Common myeloid progenitor, CD34-positive (primary cell): ENCODE measurements around the gene VPREB3.

Experiments
- CTCF ChIA-PET: fragments of 350-600 bp; sonication (Branson Sonifier 250); formaldehyde crosslinking; loops from one replicate; lab custom pipeline; 2021; ENCODE audit warnings: antibody characterized with exemption; lab: Charles Lee
- POLR2A ChIA-PET: fragments of 350-600 bp; sonication (Branson Sonifier 250); formaldehyde crosslinking; loops from one replicate; lab custom pipeline; 2021; ENCODE audit warnings: antibody characterized with exemption; lab: Charles Lee
- DNase-seq, 3 donors: peaks; one replicate each; pipeline versions ENCODE4 v3.0.0 to v3.0.0-alpha.2; 2013
- H3K27ac ChIP-seq, 2 experiments: 1 replicate in 1 of 2; 2 replicates in 1 of 2; pipeline ENCODE4 v1.7.0; 2013; ENCODE audit warnings: inconsistent platforms in 2 of 2, low read length in 2 of 2, mild to moderate bottlenecking in 2 of 2, low read depth in 1 of 2, moderate library complexity in 1 of 2; ENCODE audit not compliant: severe bottlenecking in 2 of 2, insufficient read depth in 1 of 2, poor library complexity in 1 of 2
- H3K27me3 ChIP-seq, 5 experiments: replicated peaks in 2 of 5; 1 replicate in 3 of 5; 2 replicates in 2 of 5; pipeline versions ENCODE4 v1.6.1 to v1.7.0; 2013; ENCODE audit warnings: low read length in 4 of 5, mild to moderate bottlenecking in 2 of 5, moderate library complexity in 2 of 5, inconsistent platforms in 1 of 5; ENCODE audit not compliant: insufficient read depth in 5 of 5, control insufficient read depth in 4 of 5
- H3K36me3 ChIP-seq, 4 experiments: 1 replicate in 2 of 4; 2 replicates in 2 of 4; pipeline versions ENCODE4 v1.6.1 to v1.7.0; 2013; ENCODE audit warnings: low read length in 3 of 4, control low read depth in 1 of 4, mild to moderate bottlenecking in 1 of 4; ENCODE audit not compliant: control insufficient read depth in 4 of 4, insufficient read depth in 4 of 4
- H3K4me1 ChIP-seq, 4 experiments: 1 replicate in 3 of 4; 2 replicates in 1 of 4; pipeline versions ENCODE4 v1.6.1 to v1.7.1; 2013; ENCODE audit warnings: low read length in 3 of 4, mild to moderate bottlenecking in 3 of 4, control low read depth in 1 of 4, inconsistent platforms in 1 of 4, moderate library complexity in 1 of 4; ENCODE audit not compliant: control insufficient read depth in 4 of 4, insufficient read depth in 4 of 4; ENCODE audit errors: control extremely low read depth in 1 of 4
- H3K4me3 ChIP-seq, 7 experiments: 1 replicate in 4 of 7; 2 replicates in 3 of 7; pipeline versions ENCODE4 v1.5.1 to v1.7.0; 2013; ENCODE audit warnings: mild to moderate bottlenecking in 7 of 7, low read length in 6 of 7, moderate library complexity in 6 of 7, inconsistent platforms in 2 of 7, low read depth in 2 of 7, control low read depth in 1 of 7; ENCODE audit not compliant: insufficient read depth in 4 of 7, control insufficient read depth in 1 of 7; ENCODE audit errors: extremely low read depth in 1 of 7
- H3K9me3 ChIP-seq, 5 experiments: 1 replicate in 4 of 5; 2 replicates in 1 of 5; pipeline versions ENCODE4 v1.6.1 to v1.7.1; 2013; ENCODE audit warnings: low read length in 4 of 5, mild to moderate bottlenecking in 2 of 5, inconsistent platforms in 1 of 5, low read depth in 1 of 5, moderate library complexity in 1 of 5; ENCODE audit not compliant: control insufficient read depth in 4 of 5, insufficient read depth in 2 of 5; ENCODE audit errors: control extremely low read depth in 1 of 5
- WGBS: methylation state at CpG from one replicate; pipeline ENCODE4 v1.1.5; 2013; ENCODE audit not compliant: insufficient coverage; 5-methylcytosine and 5-hydroxymethylcytosine counted together

VPREB3 gene

DNA sequence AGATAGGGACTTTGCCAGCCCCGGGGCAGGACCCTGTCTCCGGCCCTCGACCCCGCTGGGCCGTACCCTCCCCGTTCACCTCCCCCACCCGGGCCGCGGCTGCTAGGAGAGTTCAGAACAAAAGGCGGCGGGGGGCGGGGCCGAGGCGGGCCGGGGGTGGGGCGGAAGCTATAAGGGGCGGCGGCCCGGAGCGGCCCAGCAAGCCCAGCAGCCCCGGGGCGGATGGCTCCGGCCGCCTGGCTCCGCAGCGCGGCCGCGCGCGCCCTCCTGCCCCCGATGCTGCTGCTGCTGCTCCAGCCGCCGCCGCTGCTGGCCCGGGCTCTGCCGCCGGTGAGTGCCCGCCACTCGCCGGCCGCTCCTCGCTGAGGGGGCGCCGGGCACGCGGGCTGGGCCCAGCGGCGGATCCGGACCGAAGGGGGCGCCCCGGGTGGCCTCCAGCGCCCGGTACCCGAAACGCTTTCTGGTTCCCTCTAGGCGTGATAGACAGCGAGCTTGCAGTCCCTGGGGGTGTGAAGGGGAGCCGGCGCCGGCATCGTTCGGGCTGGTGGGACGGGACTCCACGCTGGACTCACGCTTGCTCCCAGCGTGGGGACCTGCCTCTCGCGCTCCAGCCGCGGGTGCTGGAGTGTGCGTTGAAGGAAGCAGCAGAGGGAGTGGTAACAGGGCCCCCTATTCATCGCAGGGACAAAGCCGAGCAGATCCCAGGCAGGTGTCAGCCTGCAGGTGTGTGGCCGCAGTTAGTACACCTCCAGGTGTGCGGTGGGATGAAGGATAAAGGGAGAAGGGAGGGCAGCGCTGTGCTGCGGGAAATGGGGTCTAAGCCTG, 18.6 kb upstream of the VPREB3 start, which contains the start of gene MMP11:
Gene MMP11 (plus strand): TSS at position 201 of the 825 bp plus-strand sequence. CDS start 22 bp downstream, at position 223.
- DNase-seq, result peak in 2 of 3 donors; percentile 43 to 47
- peak within 1 kb of the TSS in 6 of 7 experiments; percentile 27 to 70 (median 52) for H3K4me3 ChIP-seq
- no peak within 1 kb of the TSS for H3K27ac ChIP-seq
- no peaks in the 10 kb centered on the region for H3K36me3 ChIP-seq
- no peaks in the 10 kb centered on the region for H3K9me3 ChIP-seq
- 7% methylated on average over 61 of the region's 79 CpGs for whole genome bisulfite sequencing
- H3K4me1 ChIP-seq, result peaks cover 3 to 44% (median 35%) of the 10 kb centered on the region in 4 experiments
- ChIA-PET CTCF (interaction anchor here (0.8 to 3.0 kb wide), 2 partner anchors 73 to 76 kb away, joined by 3 to 18 read pairs; no protein-coding TSS in a partner anchor), POLR2A (interaction anchor here (0.6 kb wide), 1 partner anchor 10 kb away, joined by 7 read pairs; no protein-coding TSS in a partner anchor)
- H3K27me3 ChIP-seq, result peaks cover 0 to 10% (median 0%) of the 10 kb centered on the region in 5 experiments

GRCh38 chr22:23772315-23772648, 18.1 kb upstream of the VPREB3 start:
- Histone ChIP-seq H3K36me3 (no peaks in the 10 kb centered on the region), H3K4me1 (peaks cover 3 to 46% (median 36%) of the 10 kb centered on the region in 4 experiments), H3K27ac (no peak overlapping the region), H3K9me3 (no peaks in the 10 kb centered on the region), H3K4me3 (peak overlapping the region in 5 of 7 experiments; percentile 19 to 70 (median 44)), H3K27me3 (peaks cover 0 to 10% (median 0%) of the 10 kb centered on the region in 5 experiments)
- ChIA-PET CTCF (interaction anchor here (1.9 to 4.8 kb wide), 3 partner anchors 74 to 79 kb away, joined by 12 to 20 read pairs (median 18); no protein-coding TSS in a partner anchor), POLR2A (no interaction called here)
- DNase-seq, result no peak
- whole genome bisulfite sequencing, result 50% methylated on average over 1 of the region's 6 CpGs

- peaks cover 0 to 15% (median 0%) of the 10 kb centered on the region in 4 experiments for H3K36me3 ChIP-seq
- CTCF ChIA-PET, result interaction anchor here (0.9 to 6.2 kb wide), 10 partner anchors 9 to 87 kb away, joined by 3 to 47 read pairs (median 8); partner anchors contain the start of genes SLC2A11 and VPREB3
- POLR2A ChIA-PET, result interaction anchor here (0.6 kb wide), 1 partner anchor 55 kb away, joined by 3 read pairs; no protein-coding TSS in a partner anchor
- H3K27ac ChIP-seq, result no peak overlapping the region
- DNase-seq, result peak in 2 of 3 donors; percentile 30 to 47
- H3K9me3 ChIP-seq, result no peaks in the 10 kb centered on the region
- H3K27me3 ChIP-seq, result peaks cover 0 to 10% (median 0%) of the 10 kb centered on the region in 5 experiments
- H3K4me1 ChIP-seq, result peaks cover 3 to 64% (median 54%) of the 10 kb centered on the region in 4 experiments
- WGBS, result 54% methylated on average over 4 of the region's 6 CpGs
- no peak overlapping the region for H3K4me3 ChIP-seq
Observed at GRCh38 chr22:23769321-23769965, 15.2 kb upstream of the VPREB3 start.

GRCh38 chr22:23767673-23768548, 13.7 kb upstream of the VPREB3 start, which contains the start of gene CHCHD10:
CHCHD10 (minus strand) TSS chr22:23767972; CDS start chr22:23767874, 98 bp downstream.
- ChIA-PET POLR2A (interaction anchor here (0.5 to 1.5 kb wide), 2 partner anchors 78 to 123 kb away, joined by 3 read pairs; no protein-coding TSS in a partner anchor), CTCF (interaction anchor here (0.5 to 6.2 kb wide), 11 partner anchors 12 to 100 kb away, joined by 3 to 47 read pairs (median 4); partner anchors contain the start of genes SLC2A11, SMARCB1 and VPREB3)
- Histone ChIP-seq H3K4me3 (peak within 1 kb of the TSS; percentile 72 to 92 (median 83)), H3K36me3 (peaks cover 0 to 21% (median 0%) of the 10 kb centered on the region in 4 experiments), H3K9me3 (no peaks in the 10 kb centered on the region), H3K27ac (peak within 1 kb of the TSS in 1 of 2 experiments; percentile 75), H3K4me1 (peaks cover 6 to 74% (median 66%) of the 10 kb centered on the region in 4 experiments), H3K27me3 (peaks cover 0 to 1% (median 0%) of the 10 kb centered on the region in 5 experiments)
- peak; percentile 77 to 88 (median 85) for DNase-seq
- WGBS, result 0% methylated on average over 46 of the region's 63 CpGs

DNA sequence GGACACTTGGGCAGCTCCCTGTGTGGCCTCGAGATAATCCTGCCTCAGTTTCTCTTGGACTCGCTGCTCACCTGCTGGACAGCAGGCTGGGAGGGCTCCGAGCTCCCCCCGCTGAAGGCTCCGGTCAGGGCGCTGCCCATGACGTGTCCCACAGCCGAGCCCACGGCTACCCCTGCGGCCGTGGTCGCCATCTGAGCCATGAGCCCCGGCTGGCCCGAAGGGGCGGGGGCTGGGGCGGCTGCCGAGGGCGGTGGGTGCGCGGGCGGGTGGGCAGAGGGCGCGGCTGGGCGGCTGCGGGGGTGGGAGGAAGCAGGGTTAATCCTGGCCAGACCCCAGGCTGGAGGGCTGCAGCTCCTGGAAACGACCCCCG, 13.1 kb upstream of the VPREB3 start:
- ChIA-PET POLR2A (interaction anchor here (0.5 to 1.5 kb wide), 2 partner anchors 79 to 122 kb away, joined by 3 read pairs; no protein-coding TSS in a partner anchor), CTCF (interaction anchor here (0.6 to 6.2 kb wide), 11 partner anchors 11 to 184 kb away, joined by 3 to 47 read pairs (median 4); partner anchors contain the start of genes SLC2A11 and VPREB3)
- Histone ChIP-seq H3K36me3 (peaks cover 0 to 21% (median 0%) of the 10 kb centered on the region in 4 experiments), H3K27ac (peak overlapping the region in 1 of 2 experiments; percentile 32), H3K4me1 (peaks cover 8 to 76% (median 67%) of the 10 kb centered on the region in 4 experiments), H3K27me3 (no peaks in the 10 kb centered on the region), H3K4me3 (peak overlapping the region in 6 of 7 experiments; percentile 72 to 92 (median 82)), H3K9me3 (no peaks in the 10 kb centered on the region)
- whole genome bisulfite sequencing, result 32% methylated on average over 6 of the region's 27 CpGs
- DNase-seq, result no peak
